IMR-90 (cell line): ENCODE results near the gene TMTC2.

ENCODE experiments used
- BHLHE40 ChIP-seq: fragments of 150-350 bp; IDR thresholded peaks from 2 replicates; pipeline ENCODE4 v1.6.1; 2016; ENCODE audit warnings: mild to moderate bottlenecking, low read depth, low read length
- CEBPB ChIP-seq: IDR thresholded peaks from 2 replicates; pipeline ENCODE4 v1.6.1; 2012; ENCODE audit warnings: low read depth, low read length, improper control_type of control experiment
- MAZ ChIP-seq: IDR thresholded peaks from 2 replicates; pipeline ENCODE4 v1.6.1; 2012; ENCODE audit warnings: low read depth, mild to moderate bottlenecking, low read length, improper control_type of control experiment, moderate library complexity, borderline replicate concordance
- MXI1 ChIP-seq: IDR thresholded peaks from 2 replicates; pipeline ENCODE4 v1.6.1; 2012; ENCODE audit warnings: low read depth, mild to moderate bottlenecking, low read length, moderate library complexity, borderline replicate concordance
- POLR2A ChIP-seq: IDR thresholded peaks from 2 replicates; pipeline ENCODE4 v1.6.1; 2012; ENCODE audit warnings: mild to moderate bottlenecking, low read depth, low read length
- RAD21 ChIP-seq: IDR thresholded peaks from 2 replicates; pipeline ENCODE4 v1.6.1; 2012; ENCODE audit warnings: low read length, improper control_type of control experiment
- RCOR1 ChIP-seq: IDR thresholded peaks from 2 replicates; pipeline ENCODE4 v1.6.1; 2012; ENCODE audit warnings: mild to moderate bottlenecking, low read length, improper control_type of control experiment; ENCODE audit not compliant: insufficient replicate concordance
- RFX5 ChIP-seq: IDR thresholded peaks from 2 replicates; pipeline ENCODE4 v1.8.0; 2012; ENCODE audit warnings: low read depth, mild to moderate bottlenecking, low read length, moderate library complexity
- SMC3 ChIP-seq: fragments of 150-350 bp; IDR thresholded peaks from 2 replicates; pipeline ENCODE4 v1.6.1; 2016; ENCODE audit warnings: low read depth, mild to moderate bottlenecking, antibody characterized with exemption, low read length, moderate library complexity
- USF2 ChIP-seq: fragments of 150-350 bp; IDR thresholded peaks from 2 replicates; pipeline ENCODE4 v1.6.1; 2017; ENCODE audit warnings: mild to moderate bottlenecking, antibody characterized with exemption, low read length, low read depth
- TF ChIP-seq, protein P1 (sequence below): conservative IDR thresholded peaks from 2 replicates; pipeline ENCODE4 v1.5.1; 2012; ENCODE audit warnings: mild to moderate bottlenecking, low read depth, low read length, improper control_type of control experiment
- TF ChIP-seq, protein P2 (sequence below): fragments of 150-350 bp; IDR thresholded peaks from 2 replicates; pipeline ENCODE4 v1.6.1; 2016; ENCODE audit warnings: low read depth, mild to moderate bottlenecking, low read length, moderate library complexity, borderline replicate concordance

DNA sequence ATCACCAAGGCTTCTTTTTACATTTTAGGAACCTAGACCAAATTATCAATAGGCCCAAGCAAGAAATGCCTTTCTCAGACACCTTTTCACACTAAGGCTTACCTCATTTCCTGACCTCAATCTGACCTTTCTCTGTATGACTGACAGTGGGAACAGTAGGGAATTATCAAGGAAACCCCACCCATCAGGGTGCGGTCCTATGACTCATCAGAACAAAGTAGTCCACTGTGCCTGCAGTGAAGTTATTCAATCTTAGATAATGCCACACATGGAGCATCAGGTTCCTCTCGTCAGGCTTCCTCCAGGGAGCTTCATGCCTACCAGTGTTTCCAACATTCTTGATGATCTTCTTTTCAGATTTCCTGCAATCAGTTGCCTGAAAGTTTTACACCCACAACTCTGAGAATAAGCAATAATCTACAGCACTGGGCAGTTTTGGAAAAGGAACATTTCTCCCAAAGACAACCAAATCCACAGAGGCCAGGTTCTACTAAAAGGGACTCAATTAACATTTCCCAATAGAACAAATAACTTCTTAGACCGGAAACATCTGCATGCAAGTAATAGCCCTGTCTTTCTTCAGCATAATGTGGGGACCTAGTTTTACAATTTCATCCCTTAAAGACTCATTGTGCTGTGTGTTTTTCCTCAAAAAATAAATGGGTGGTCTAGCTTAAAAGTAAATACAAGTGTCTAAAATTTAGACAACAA is 35.9 kb upstream of the TMTC2 start:
- no peak for TF ChIP-seq POLR2A
- TF ChIP-seq, protein P1, sequence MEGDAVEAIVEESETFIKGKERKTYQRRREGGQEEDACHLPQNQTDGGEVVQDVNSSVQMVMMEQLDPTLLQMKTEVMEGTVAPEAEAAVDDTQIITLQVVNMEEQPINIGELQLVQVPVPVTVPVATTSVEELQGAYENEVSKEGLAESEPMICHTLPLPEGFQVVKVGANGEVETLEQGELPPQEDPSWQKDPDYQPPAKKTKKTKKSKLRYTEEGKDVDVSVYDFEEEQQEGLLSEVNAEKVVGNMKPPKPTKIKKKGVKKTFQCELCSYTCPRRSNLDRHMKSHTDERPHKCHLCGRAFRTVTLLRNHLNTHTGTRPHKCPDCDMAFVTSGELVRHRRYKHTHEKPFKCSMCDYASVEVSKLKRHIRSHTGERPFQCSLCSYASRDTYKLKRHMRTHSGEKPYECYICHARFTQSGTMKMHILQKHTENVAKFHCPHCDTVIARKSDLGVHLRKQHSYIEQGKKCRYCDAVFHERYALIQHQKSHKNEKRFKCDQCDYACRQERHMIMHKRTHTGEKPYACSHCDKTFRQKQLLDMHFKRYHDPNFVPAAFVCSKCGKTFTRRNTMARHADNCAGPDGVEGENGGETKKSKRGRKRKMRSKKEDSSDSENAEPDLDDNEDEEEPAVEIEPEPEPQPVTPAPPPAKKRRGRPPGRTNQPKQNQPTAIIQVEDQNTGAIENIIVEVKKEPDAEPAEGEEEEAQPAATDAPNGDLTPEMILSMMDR, result no peak
- TF ChIP-seq BHLHE40, result no peak
- no peak for TF ChIP-seq RCOR1
- no peak for TF ChIP-seq MAZ
- TF ChIP-seq SMC3, result no peak
- TF ChIP-seq MXI1, result no peak
- no peak for TF ChIP-seq RFX5
- no peak for TF ChIP-seq RAD21
- no peak for TF ChIP-seq USF2
- TF ChIP-seq, protein P2, sequence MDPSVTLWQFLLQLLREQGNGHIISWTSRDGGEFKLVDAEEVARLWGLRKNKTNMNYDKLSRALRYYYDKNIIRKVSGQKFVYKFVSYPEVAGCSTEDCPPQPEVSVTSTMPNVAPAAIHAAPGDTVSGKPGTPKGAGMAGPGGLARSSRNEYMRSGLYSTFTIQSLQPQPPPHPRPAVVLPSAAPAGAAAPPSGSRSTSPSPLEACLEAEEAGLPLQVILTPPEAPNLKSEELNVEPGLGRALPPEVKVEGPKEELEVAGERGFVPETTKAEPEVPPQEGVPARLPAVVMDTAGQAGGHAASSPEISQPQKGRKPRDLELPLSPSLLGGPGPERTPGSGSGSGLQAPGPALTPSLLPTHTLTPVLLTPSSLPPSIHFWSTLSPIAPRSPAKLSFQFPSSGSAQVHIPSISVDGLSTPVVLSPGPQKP, result no peak
- no peak for TF ChIP-seq CEBPB
